ENCODE data around the gene LRRC75B.

DNA sequence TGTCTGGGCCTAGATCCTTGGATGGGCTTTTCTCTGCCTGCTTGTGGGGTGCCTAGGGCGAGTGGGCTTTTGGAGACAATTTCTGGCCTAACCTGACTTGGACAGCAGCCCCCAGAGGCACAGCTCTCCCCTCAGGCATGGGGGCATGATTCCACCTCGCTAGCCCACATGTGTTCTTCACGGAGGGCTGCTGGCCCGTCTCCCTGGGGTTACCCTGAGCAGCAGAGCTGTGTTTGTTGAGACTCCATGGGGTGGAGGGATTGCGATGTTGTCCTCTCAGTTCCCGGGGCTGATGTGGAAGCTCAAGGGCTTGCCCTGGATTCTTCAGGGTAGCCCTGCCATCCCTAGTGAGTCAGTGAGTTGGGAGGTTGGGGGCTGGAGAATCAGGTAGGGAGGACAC is 2.4 kb upstream of the LRRC75B start:
- no peak for TF ChIP-seq CREB3L1 (IDR thresholded peaks at IDR 0.05; ENCODE audit: borderline replicate concordance, low read depth)
- no peak for TF ChIP-seq CTCF (IDR thresholded peaks at IDR 0.05 in 2 of 3, conservative IDR thresholded peaks at IDR 0.05 in 1 of 3; ENCODE audit: insufficient read depth in 2 of 3, low read depth in 1 of 3, low read length in 3 of 3)
- TF ChIP-seq KAT2B (IDR thresholded peaks at IDR 0.05; ENCODE audit: low read depth, low read length): no peak
- TF ChIP-seq ZNF384 (IDR thresholded peaks at IDR 0.05; ENCODE audit: low read depth, low read length): no peak
- no peak for TF ChIP-seq NFE2L1 (tag; IDR thresholded peaks at IDR 0.05; ENCODE audit: borderline replicate concordance, low read depth)
- no peak for TF ChIP-seq ZNF778 (CRISPR knock-in tag; IDR thresholded peaks at IDR 0.05)
- TF ChIP-seq PTBP1 (IDR thresholded peaks at IDR 0.05; ENCODE audit: low read depth, low read length): no peak
- TF ChIP-seq RCOR1 (IDR thresholded peaks at IDR 0.05; ENCODE audit: borderline replicate concordance in 1 of 2, low read depth in 2 of 2, low read length in 2 of 2): no peak
- TF ChIP-seq, protein P1, sequence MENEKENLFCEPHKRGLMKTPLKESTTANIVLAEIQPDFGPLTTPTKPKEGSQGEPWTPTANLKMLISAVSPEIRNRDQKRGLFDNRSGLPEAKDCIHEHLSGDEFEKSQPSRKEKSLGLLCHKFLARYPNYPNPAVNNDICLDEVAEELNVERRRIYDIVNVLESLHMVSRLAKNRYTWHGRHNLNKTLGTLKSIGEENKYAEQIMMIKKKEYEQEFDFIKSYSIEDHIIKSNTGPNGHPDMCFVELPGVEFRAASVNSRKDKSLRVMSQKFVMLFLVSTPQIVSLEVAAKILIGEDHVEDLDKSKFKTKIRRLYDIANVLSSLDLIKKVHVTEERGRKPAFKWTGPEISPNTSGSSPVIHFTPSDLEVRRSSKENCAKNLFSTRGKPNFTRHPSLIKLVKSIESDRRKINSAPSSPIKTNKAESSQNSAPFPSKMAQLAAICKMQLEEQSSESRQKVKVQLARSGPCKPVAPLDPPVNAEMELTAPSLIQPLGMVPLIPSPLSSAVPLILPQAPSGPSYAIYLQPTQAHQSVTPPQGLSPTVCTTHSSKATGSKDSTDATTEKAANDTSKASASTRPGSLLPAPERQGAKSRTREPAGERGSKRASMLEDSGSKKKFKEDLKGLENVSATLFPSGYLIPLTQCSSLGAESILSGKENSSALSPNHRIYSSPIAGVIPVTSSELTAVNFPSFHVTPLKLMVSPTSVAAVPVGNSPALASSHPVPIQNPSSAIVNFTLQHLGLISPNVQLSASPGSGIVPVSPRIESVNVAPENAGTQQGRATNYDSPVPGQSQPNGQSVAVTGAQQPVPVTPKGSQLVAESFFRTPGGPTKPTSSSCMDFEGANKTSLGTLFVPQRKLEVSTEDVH (IDR thresholded peaks at IDR 0.05; ENCODE audit: low read depth, partially characterized antibody): no peak
